Stimulated activated CD4-positive, alpha-beta T cell treated with anti-CD3 and anti-CD28 coated beads, TNF-alpha, amount 100 ng/mL, for 1 hour (primary cell): Measurements from ENCODE around the gene CASQ1.

Source experiments
- DNase-seq, 3 donors: peaks; one replicate each; pipeline ENCODE4 v3.0.0-alpha.2; 2020; ENCODE audit warnings: low read depth in 3 of 3, low spot score in 1 of 3

Gene CASQ1

DNA sequence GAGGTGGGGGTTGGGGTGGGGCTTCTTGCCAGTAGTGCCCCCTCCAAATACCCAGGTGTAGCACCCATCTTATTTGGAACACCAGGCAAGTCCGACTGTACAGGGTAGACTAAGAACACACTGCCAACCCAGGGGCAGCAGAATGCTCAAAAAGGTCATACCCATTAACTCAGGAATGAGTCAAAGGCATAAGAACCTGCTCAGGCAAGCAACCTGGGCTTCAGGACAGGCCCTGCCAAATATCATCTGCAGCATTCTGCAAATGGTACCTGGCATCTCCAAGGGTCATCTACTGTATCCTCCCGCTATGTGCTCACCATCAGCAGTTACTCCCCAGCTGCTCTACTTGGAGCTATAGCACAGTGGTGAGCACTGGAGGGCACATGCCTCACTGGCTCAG is 34.2 kb downstream of the CASQ1 start:
- DNase-seq = no peak

DNA sequence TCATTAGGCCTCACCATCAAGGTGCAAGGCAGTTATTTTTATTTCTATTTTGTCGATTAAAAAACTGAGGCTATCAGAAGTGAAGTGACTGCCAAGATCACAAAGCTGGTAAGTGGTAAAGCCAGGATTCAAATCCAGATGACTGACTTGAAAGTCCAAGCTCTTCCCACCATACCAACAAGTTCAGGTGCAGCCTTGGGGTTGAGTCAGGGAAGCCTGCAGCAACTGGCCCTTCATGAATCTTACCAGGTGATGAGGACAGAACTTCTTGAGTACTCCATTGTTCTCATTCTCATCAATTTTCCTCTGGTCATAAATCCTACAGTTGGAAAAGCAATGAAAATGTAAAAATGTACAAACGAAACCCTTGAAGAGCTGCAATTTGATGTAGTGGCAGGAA is 35.0 kb downstream of the CASQ1 start:
- no peak for DNase-seq

DNA sequence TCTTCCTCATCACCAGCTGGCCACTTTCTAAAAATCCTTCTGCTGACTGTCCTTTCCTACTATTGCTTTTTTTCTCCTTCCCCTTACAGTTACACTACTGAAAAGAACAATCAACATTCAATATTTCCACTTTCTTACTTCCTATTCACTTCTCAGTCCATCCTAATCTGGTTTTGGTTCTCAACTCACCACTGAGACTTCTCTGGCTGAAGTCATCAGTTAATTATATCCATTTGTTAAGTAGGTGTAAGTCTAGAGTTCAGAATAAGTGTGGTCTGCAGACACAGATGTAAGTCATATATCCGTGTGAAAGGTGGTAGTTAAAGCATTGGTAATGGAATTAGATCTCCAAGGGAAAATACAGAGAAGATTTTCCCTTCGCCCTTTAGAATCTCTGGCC is 36.2 kb downstream of the CASQ1 start:
- no peak for DNase-seq

DNA sequence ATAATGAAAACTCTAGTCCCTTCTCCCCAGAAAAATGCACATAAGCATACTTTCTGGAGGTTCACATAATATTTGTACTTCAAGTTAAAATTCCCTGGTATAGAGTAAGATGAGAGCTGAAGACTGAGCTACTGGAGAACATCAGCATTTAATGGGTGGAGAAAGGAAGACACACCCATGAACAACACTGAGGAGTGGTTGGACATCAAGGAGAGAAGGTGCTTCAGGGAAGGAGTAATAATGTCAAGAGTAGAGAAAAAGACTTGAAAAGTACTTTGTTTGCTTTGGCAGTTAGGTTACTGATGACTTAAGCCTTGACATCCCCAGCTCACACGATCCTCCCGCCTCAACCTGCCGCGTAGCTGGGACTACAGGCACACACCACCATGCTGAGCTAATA is 36.7 kb downstream of the CASQ1 start:
- DNase-seq = no peak

DNA sequence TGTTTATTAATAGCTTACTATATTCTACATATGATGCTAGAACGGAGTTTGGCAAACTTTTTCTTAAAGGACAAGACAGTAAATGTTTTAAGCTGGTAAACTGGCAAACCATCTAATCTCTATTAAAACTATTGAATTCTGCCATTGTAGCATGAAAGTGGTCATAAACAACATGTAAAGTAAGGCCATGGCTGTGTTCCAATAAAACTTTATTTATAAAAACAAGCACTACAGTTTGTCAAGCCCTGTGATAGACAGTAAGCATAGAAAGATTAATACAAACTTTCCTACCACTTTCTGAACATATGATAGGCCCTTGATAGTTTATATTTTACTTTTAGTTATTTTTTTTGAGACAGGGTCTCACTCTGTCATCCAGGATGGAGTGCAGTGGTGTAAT is 37.2 kb downstream of the CASQ1 start:
- DNase-seq = no peak

DNA sequence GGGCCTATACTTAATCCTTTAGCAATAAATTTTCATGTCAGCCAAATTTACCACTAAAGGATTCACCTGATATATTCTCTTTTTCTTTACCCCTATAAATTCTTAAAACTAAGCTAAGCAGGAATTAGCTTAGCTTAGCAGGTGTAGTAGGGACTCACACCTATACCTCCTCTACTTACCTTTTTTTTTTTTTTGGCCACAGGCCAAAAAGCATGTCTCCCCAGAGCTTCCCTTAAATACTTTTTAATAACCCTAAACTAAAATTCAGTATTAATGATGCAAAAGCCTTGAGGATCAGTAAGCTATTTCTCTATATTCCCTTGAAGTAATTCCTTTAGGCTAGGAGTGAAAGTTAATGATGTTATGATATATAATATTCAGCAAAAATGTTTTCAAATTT is 38.1 kb downstream of the CASQ1 start:
- no peak for DNase-seq

DNA sequence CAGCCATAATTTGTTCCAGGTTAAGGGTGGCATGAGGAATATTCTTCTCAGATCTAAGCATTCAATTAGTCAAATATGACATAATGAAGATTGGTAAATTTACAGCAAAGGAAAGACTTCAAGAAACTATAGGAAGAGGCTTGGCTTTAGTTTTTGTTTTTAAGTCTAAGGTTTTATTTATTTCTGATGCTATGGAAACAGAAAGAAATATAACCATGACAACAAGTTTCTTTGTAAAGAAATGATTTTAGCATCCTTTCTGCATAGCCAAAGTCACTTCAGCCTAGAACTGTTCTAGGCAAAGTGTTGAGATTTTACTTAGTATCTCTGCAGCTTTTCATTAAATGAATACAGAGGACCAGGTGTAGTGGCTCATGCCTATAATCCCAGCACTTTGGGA is 42.5 kb downstream of the CASQ1 start:
- DNase-seq = no peak

DNA sequence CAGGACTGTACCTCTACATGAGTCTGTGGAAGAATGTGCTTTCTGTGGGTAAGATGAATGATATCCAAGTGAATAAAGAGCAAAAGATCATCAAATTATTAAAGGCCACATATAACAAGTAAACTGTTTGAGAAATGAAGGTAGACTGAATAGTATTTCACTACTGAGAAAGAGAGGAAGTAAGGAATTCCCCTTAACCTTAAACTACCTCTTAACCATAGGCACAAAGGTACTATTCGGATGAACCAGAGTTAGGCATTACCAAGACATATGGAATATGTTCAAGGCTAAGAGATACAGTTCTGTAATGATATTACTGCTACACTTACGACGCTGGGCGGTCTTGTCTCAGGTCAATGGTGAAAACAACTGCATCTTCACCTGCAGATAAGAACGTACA is 46.4 kb downstream of the CASQ1 start:
- DNase-seq = no peak

DNA sequence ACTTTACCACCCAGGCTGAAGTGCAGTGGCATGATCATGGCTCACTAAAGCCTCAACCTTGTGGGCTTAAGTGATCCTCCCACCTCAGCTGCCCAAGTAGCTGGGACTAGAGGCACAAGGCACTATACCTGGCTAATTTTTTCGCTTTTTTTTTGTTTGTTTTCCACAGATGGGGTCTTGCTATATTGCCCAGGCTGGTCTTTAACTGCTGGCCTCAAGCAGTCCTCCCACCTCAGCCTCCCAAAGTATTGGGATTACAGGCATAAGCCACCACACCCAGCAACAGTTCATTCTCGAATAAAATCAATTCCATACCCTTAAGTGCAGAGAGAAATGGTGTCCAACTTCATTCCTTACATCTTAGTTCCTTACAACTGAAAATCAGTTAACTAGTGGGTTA is 47.2 kb downstream of the CASQ1 start:
- no peak for DNase-seq

DNA sequence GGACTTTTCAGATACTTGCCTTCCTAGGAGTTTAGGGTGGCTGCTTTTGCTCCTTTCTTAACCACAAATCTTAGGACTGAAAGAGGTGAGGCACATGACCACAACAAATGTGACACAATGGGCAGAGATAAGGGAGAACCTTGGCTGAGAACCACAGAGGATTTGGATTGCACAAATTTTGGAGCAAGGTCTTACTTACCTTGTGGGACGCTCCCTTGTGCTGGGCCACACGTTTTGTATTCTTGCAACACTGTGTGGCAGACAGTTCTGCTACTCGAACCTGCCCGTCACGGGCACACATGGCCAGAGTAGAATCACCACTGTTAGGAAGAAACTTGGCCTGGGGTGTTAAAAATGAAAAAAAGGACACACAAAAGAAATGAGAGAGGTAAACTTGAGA is 48.0 kb downstream of the CASQ1 start:
- DNase-seq = no peak

DNA sequence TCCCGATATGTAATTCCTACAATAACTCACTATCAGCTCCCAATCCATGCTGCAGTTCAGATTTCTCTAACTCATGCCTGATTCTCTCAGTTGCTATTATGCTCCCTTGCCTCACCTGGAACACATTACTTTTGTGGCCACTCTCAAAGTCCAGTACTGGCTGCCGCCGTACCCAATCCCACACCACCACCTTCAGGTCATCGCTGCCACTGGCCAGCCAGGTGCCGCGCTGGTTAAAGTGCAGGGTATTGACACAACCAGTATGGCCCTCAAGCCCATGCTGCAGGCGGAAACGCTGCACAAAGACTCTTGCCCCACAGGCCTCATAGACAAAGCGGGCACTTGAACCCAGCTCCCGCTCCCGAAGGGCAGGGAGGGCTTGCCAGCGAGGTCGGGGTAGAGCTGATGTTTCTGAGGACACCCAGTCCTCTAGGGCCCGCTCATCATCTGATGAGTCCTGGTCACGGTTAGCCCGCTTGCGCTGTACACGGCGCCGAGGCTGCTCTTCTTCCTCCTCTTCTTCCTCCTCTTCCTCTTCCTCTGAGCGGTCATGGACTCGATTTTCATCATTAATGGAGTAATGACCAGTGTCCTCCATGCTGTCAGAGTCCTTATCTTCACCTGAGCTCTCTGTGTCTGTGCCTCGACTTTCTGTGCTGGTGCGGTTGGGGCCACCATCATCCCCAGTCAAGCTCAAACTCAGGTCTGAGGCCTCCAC is 49.4 kb downstream of the CASQ1 start:
- no peak for DNase-seq

DNA sequence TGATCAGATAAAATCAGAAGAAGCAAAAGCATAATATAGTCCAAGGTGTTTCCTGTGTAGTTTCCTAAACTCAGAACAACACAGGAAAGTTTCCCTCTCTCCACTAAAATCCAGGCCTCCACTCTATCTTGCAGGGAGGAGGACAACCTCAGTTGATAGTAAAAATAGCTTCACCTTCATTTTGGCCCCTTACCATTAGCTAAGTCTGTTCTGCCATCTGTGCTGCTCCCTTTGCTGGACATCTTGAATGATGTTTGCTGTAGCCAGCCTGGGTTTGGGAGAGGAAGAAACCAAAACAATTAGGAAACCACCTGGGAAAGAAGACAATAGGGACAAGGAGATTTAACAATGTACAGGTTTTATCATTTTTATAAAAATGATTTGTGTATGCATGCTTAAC is 53.4 kb downstream of the CASQ1 start:
- DNase-seq = no peak

DNA sequence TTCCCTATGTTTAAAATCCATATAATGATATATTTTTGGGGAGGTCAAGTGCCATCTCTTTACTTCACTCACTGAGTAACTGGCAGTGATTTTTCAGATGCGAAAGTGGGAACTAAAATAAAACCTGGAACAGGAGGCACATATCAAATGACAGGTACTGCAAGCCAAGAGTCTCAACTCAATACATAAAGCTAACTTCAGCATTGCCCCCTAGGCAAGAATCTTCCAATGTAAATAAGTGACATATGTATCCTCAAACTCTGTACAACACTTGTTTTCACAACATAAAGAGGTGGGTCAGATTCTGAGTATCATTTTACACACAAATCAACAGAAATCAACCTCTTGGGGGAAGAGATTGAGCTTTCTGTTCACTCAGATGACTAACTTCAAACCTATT is 53.8 kb downstream of the CASQ1 start:
- DNase-seq = no peak

DNA sequence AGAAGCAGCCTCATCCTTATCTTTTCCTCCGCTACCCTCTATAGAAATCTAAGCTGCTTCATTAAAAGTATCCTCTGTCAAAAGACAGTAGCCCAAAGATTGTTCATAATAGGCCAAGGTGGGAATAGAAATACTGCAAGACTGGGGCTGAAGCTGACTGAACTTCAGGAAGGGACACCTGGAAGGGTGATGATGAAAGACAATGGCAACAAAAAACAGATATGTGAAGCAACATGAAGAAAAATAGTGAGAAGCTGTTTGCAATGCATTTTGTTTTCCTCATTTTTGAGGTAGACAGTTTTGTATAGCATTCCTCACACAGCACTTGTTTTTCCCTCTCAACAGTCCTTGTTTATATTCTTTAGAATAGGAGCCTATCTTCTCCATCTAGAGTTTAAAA is 55.1 kb downstream of the CASQ1 start:
- DNase-seq = no peak

DNA sequence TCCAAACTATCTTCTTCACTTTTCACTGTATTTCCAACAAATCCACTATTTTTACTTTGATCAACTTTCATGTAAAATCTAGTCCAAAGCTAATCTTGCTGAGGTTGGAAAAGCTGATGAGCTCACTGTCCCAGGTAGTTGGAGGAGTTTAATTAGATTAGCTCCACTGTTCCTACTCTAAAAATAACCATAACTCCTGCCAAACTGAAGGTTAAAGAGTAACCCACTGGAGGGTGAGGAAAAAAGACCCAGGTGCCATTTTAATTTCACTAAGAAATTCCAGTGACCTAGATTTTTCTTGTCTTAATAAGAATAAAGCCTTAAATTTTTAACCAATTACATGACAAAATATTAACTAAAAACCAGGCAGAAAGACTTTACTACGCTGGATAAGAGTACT is 56.7 kb downstream of the CASQ1 start:
- no peak for DNase-seq

DNA sequence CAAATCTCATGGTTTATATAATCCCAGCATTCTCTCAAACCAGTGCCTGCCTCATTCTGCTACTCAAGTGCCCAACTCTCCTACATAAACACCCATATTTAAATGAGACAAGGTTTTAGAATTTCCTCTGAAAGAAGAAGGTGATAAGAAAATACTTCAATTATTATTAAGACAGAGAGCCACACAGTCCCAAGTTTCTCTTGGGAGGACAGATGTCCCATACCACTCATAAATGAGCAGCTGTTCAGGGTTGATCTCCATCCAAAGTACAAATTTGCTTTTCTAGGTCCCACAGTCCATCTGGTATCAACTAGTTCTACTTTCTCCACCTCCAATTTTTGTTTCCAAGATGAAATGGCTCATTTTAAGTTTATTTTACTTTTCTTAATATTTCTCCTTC is 60.6 kb downstream of the CASQ1 start:
- no peak for DNase-seq
